Stimulated activated CD4-positive, alpha-beta T cell treated with anti-CD3 and anti-CD28 coated beads, Interleukin-4, amount 100 ng/mL, for 1 hour (primary cell): Measurements from ENCODE around the gene RPRD1B.

Source experiments
- DNase-seq: peaks from one replicate; pipeline ENCODE4 v3.0.0-alpha.2; 2020

The RPRD1B gene

GRCh38 chr20:38040276-38040675, 6.7 kb downstream of the RPRD1B start:
- DNase-seq = no peak

- peak; percentile 35 for DNase-seq
Observed at GRCh38 chr20:38043512-38044300, 10.2 kb downstream of the RPRD1B start.

GRCh38 chr20:38044685-38045084, 11.1 kb downstream of the RPRD1B start:
- DNase-seq = no peak

GRCh38 chr20:38046572-38046971, 13.0 kb downstream of the RPRD1B start:
- DNase-seq = no peak

GRCh38 chr20:38049800-38050199, 16.3 kb downstream of the RPRD1B start:
- DNase-seq = no peak

- no peak for DNase-seq
Observed at GRCh38 chr20:38050686-38051085, 17.1 kb downstream of the RPRD1B start.

- no peak for DNase-seq
Observed at GRCh38 chr20:38052870-38053269, 19.3 kb downstream of the RPRD1B start.

- no peak for DNase-seq
Observed at GRCh38 chr20:38054647-38055046, 21.1 kb downstream of the RPRD1B start.

GRCh38 chr20:38055294-38055693, 21.7 kb downstream of the RPRD1B start:
- DNase-seq = no peak

GRCh38 chr20:38055848-38056247, 22.3 kb downstream of the RPRD1B start:
- DNase-seq = no peak

- peak; percentile 66 for DNase-seq
Observed at GRCh38 chr20:38057351-38057972, 23.9 kb downstream of the RPRD1B start.

GRCh38 chr20:38059832-38060231, 26.3 kb downstream of the RPRD1B start:
- DNase-seq = no peak

- no peak for DNase-seq
Observed at GRCh38 chr20:38060536-38060935, 27.0 kb downstream of the RPRD1B start.

GRCh38 chr20:38061109-38061508, 27.6 kb downstream of the RPRD1B start:
- DNase-seq = no peak

- no peak for DNase-seq
Observed at GRCh38 chr20:38062890-38063289, 29.3 kb downstream of the RPRD1B start.

- no peak for DNase-seq
Observed at GRCh38 chr20:38063911-38064530, 30.5 kb downstream of the RPRD1B start.

GRCh38 chr20:38065764-38066375, 32.3 kb downstream of the RPRD1B start:
- no peak for DNase-seq

GRCh38 chr20:38066969-38067716, 33.6 kb downstream of the RPRD1B start:
- no peak for DNase-seq

GRCh38 chr20:38067717-38068365, 34.3 kb downstream of the RPRD1B start:
- DNase-seq = no peak

GRCh38 chr20:38072898-38073297, 39.4 kb downstream of the RPRD1B start:
- no peak for DNase-seq

- DNase-seq = no peak
Observed at GRCh38 chr20:38073307-38074071, 39.9 kb downstream of the RPRD1B start.
